ENCODE results near the gene RGS7.
"Not testable (repeated sequence)": the region's sequence is repeated elsewhere in the genome, so short reads cannot be mapped to it uniquely, and the experiment has no call there.

The RGS7 gene

GRCh38 chr1:241225741-241226140, 131.3 kb downstream of the RGS7 start:
- no peaks in the 10 kb centered on the region for H3K9me3 ChIP-seq (ENCODE audit: control insufficient read depth, low read length)
- no peak overlapping the region for H3K9ac ChIP-seq (ENCODE audit: low read length)
- DNase-seq (ENCODE audit: low read depth), result no peak
- no peak overlapping the region for H3K4me3 ChIP-seq (ENCODE audit: low read length)
- H3K27me3 ChIP-seq (replicated peaks; ENCODE audit: control insufficient read depth, insufficient read depth, low read length), result no peaks in the 10 kb centered on the region
- H3K36me3 ChIP-seq (ENCODE audit: control insufficient read depth, insufficient read depth, low read length, severe bottlenecking), result no peaks in the 10 kb centered on the region
- H3K4me1 ChIP-seq (ENCODE audit: control insufficient read depth, insufficient read depth, low read length), result no peaks in the 10 kb centered on the region

- not testable (repeated sequence) for DNase-seq (ENCODE audit: low read depth); H3K9ac ChIP-seq (ENCODE audit: low read length)
These were observed 132.8 kb downstream of the RGS7 start for GRCh38 chr1:241224189-241224588.

GRCh38 chr1:241222813-241223212, 134.2 kb downstream of the RGS7 start:
- not testable (repeated sequence) for H3K4me1 ChIP-seq (ENCODE audit: control insufficient read depth, insufficient read depth, low read length); DNase-seq (ENCODE audit: low read depth); H3K36me3 ChIP-seq (ENCODE audit: control insufficient read depth, insufficient read depth, low read length, severe bottlenecking); H3K9ac ChIP-seq (ENCODE audit: low read length); H3K9me3 ChIP-seq (ENCODE audit: control insufficient read depth, low read length); H3K4me3 ChIP-seq (ENCODE audit: low read length); H3K27me3 ChIP-seq (replicated peaks; ENCODE audit: control insufficient read depth, insufficient read depth, low read length)

More at GRCh38 chr1:241224189-241224588, 132.8 kb downstream of the RGS7 start:
- H3K4me3 ChIP-seq (ENCODE audit: low read length); H3K27me3 ChIP-seq (replicated peaks; ENCODE audit: control insufficient read depth, insufficient read depth, low read length); H3K4me1 ChIP-seq (ENCODE audit: control insufficient read depth, insufficient read depth, low read length); H3K36me3 ChIP-seq (ENCODE audit: control insufficient read depth, insufficient read depth, low read length, severe bottlenecking); H3K9me3 ChIP-seq (ENCODE audit: control insufficient read depth, low read length): not testable (repeated sequence)

- H3K9ac ChIP-seq (ENCODE audit: low read length), result no peak overlapping the region
- no peaks in the 10 kb centered on the region for H3K4me1 ChIP-seq (ENCODE audit: control insufficient read depth, insufficient read depth, low read length)
- no peaks in the 10 kb centered on the region for H3K9me3 ChIP-seq (ENCODE audit: control insufficient read depth, low read length)
- H3K27me3 ChIP-seq (replicated peaks; ENCODE audit: control insufficient read depth, insufficient read depth, low read length), result no peaks in the 10 kb centered on the region
- no peak for DNase-seq (ENCODE audit: low read depth)
- no peak overlapping the region for H3K4me3 ChIP-seq (ENCODE audit: low read length)
- no peaks in the 10 kb centered on the region for H3K36me3 ChIP-seq (ENCODE audit: control insufficient read depth, insufficient read depth, low read length, severe bottlenecking)
These were observed 135.7 kb downstream of the RGS7 start for GRCh38 chr1:241221319-241221718.

- not testable (repeated sequence) for H3K9me3 ChIP-seq (ENCODE audit: control insufficient read depth, low read length); H3K9ac ChIP-seq (ENCODE audit: low read length); H3K4me3 ChIP-seq (ENCODE audit: low read length); DNase-seq (ENCODE audit: low read depth); H3K27me3 ChIP-seq (replicated peaks; ENCODE audit: control insufficient read depth, insufficient read depth, low read length); H3K4me1 ChIP-seq (ENCODE audit: control insufficient read depth, insufficient read depth, low read length); H3K36me3 ChIP-seq (ENCODE audit: control insufficient read depth, insufficient read depth, low read length, severe bottlenecking)
These were observed 136.1 kb downstream of the RGS7 start for GRCh38 chr1:241220913-241221312.

GRCh38 chr1:241219449-241219848, 137.6 kb downstream of the RGS7 start:
- H3K4me3 ChIP-seq (ENCODE audit: low read length), result no peak overlapping the region
- H3K36me3 ChIP-seq (ENCODE audit: control insufficient read depth, insufficient read depth, low read length, severe bottlenecking), result no peaks in the 10 kb centered on the region
- no peak overlapping the region for H3K9ac ChIP-seq (ENCODE audit: low read length)
- H3K27me3 ChIP-seq (replicated peaks; ENCODE audit: control insufficient read depth, insufficient read depth, low read length), result no peaks in the 10 kb centered on the region
- DNase-seq (ENCODE audit: low read depth), result no peak
- no peaks in the 10 kb centered on the region for H3K4me1 ChIP-seq (ENCODE audit: control insufficient read depth, insufficient read depth, low read length)
- no peaks in the 10 kb centered on the region for H3K9me3 ChIP-seq (ENCODE audit: control insufficient read depth, low read length)

GRCh38 chr1:241217516-241217915, 139.5 kb downstream of the RGS7 start:
- no peaks in the 10 kb centered on the region for H3K9me3 ChIP-seq (ENCODE audit: control insufficient read depth, low read length)
- no peaks in the 10 kb centered on the region for H3K27me3 ChIP-seq (replicated peaks; ENCODE audit: control insufficient read depth, insufficient read depth, low read length)
- DNase-seq (ENCODE audit: low read depth), result no peak
- H3K9ac ChIP-seq (ENCODE audit: low read length), result no peak overlapping the region
- H3K4me1 ChIP-seq (ENCODE audit: control insufficient read depth, insufficient read depth, low read length), result no peaks in the 10 kb centered on the region
- no peak overlapping the region for H3K4me3 ChIP-seq (ENCODE audit: low read length)
- H3K36me3 ChIP-seq (ENCODE audit: control insufficient read depth, insufficient read depth, low read length, severe bottlenecking), result no peaks in the 10 kb centered on the region

GRCh38 chr1:241215683-241216082, 141.3 kb downstream of the RGS7 start:
- no peak overlapping the region for H3K4me3 ChIP-seq (ENCODE audit: low read length)
- H3K27me3 ChIP-seq (replicated peaks; ENCODE audit: control insufficient read depth, insufficient read depth, low read length), result no peaks in the 10 kb centered on the region
- DNase-seq (ENCODE audit: low read depth), result no peak
- H3K9ac ChIP-seq (ENCODE audit: low read length), result no peak overlapping the region
- no peaks in the 10 kb centered on the region for H3K4me1 ChIP-seq (ENCODE audit: control insufficient read depth, insufficient read depth, low read length)
- no peaks in the 10 kb centered on the region for H3K36me3 ChIP-seq (ENCODE audit: control insufficient read depth, insufficient read depth, low read length, severe bottlenecking)
- H3K9me3 ChIP-seq (ENCODE audit: control insufficient read depth, low read length), result no peaks in the 10 kb centered on the region

GRCh38 chr1:241215203-241215602, 141.8 kb downstream of the RGS7 start:
- H3K27me3 ChIP-seq (replicated peaks; ENCODE audit: control insufficient read depth, insufficient read depth, low read length), result no peaks in the 10 kb centered on the region
- no peaks in the 10 kb centered on the region for H3K36me3 ChIP-seq (ENCODE audit: control insufficient read depth, insufficient read depth, low read length, severe bottlenecking)
- H3K4me3 ChIP-seq (ENCODE audit: low read length), result no peak overlapping the region
- no peaks in the 10 kb centered on the region for H3K4me1 ChIP-seq (ENCODE audit: control insufficient read depth, insufficient read depth, low read length)
- no peak overlapping the region for H3K9ac ChIP-seq (ENCODE audit: low read length)
- DNase-seq (ENCODE audit: low read depth), result no peak
- no peaks in the 10 kb centered on the region for H3K9me3 ChIP-seq (ENCODE audit: control insufficient read depth, low read length)

GRCh38 chr1:241213139-241213538, 143.9 kb downstream of the RGS7 start:
- H3K4me3 ChIP-seq (ENCODE audit: low read length), result no peak overlapping the region
- no peaks in the 10 kb centered on the region for H3K36me3 ChIP-seq (ENCODE audit: control insufficient read depth, insufficient read depth, low read length, severe bottlenecking)
- H3K9ac ChIP-seq (ENCODE audit: low read length), result no peak overlapping the region
- no peaks in the 10 kb centered on the region for H3K9me3 ChIP-seq (ENCODE audit: control insufficient read depth, low read length)
- no peak for DNase-seq (ENCODE audit: low read depth)
- no peaks in the 10 kb centered on the region for H3K27me3 ChIP-seq (replicated peaks; ENCODE audit: control insufficient read depth, insufficient read depth, low read length)
- H3K4me1 ChIP-seq (ENCODE audit: control insufficient read depth, insufficient read depth, low read length), result no peaks in the 10 kb centered on the region

GRCh38 chr1:241212628-241213027, 144.4 kb downstream of the RGS7 start:
- Histone ChIP-seq H3K4me1 (ENCODE audit: control insufficient read depth, insufficient read depth, low read length) (no peaks in the 10 kb centered on the region), H3K4me3 (ENCODE audit: low read length) (no peak overlapping the region), H3K9me3 (ENCODE audit: control insufficient read depth, low read length) (no peaks in the 10 kb centered on the region), H3K27me3 (replicated peaks; ENCODE audit: control insufficient read depth, insufficient read depth, low read length) (no peaks in the 10 kb centered on the region), H3K36me3 (ENCODE audit: control insufficient read depth, insufficient read depth, low read length, severe bottlenecking) (no peaks in the 10 kb centered on the region), H3K9ac (ENCODE audit: low read length) (no peak overlapping the region)
- no peak for DNase-seq (ENCODE audit: low read depth)

- no peak for DNase-seq (ENCODE audit: low read depth)
- Histone ChIP-seq H3K9ac (ENCODE audit: low read length) (no peak overlapping the region), H3K9me3 (ENCODE audit: control insufficient read depth, low read length) (no peaks in the 10 kb centered on the region), H3K36me3 (ENCODE audit: control insufficient read depth, insufficient read depth, low read length, severe bottlenecking) (no peaks in the 10 kb centered on the region), H3K4me1 (ENCODE audit: control insufficient read depth, insufficient read depth, low read length) (no peaks in the 10 kb centered on the region), H3K27me3 (replicated peaks; ENCODE audit: control insufficient read depth, insufficient read depth, low read length) (no peaks in the 10 kb centered on the region), H3K4me3 (ENCODE audit: low read length) (no peak overlapping the region)
These were observed 148.1 kb downstream of the RGS7 start for GRCh38 chr1:241208910-241209379.
